NCI-H2227 treated with DMSO at 0.1 percent for 48 hours (cell line): ENCODE measurements around the gene KCNQ1.

Experiments used
- DNase-seq: peaks from one replicate; lab custom pipeline; 2025; lab: John Stamatoyannopoulos, UW

KCNQ1 gene

DNA sequence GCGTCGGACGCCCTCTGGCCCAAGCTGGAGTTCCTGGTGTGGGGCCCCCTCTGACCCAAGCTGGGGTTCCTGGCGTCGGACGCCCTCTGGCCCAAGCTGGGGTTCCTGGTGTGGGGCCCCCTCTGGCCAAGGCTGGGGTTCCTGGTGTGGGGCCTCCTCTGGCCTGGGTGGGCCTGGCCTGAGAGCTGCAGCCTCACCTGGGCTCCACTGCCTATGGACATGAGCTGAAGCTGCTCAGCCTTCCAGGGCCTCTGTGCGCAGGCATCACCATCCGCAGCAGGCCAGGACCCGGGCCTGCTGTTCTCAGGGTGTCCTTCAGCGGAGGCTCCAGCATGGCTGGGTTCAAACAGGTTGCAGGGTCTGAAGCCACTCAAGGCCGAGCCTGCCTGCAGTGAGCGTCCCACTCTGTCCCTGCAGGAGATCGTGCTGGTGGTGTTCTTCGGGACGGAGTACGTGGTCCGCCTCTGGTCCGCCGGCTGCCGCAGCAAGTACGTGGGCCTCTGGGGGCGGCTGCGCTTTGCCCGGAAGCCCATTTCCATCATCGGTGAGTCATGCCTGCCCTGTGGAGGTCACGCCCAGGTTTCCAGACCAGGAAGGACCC is 125.5 kb downstream of the KCNQ1 start:
- no peak for DNase-seq

GRCh38 chr11:2570841-2571597 is 126.2 kb downstream of the KCNQ1 start:
- DNase-seq = no peak

DNA sequence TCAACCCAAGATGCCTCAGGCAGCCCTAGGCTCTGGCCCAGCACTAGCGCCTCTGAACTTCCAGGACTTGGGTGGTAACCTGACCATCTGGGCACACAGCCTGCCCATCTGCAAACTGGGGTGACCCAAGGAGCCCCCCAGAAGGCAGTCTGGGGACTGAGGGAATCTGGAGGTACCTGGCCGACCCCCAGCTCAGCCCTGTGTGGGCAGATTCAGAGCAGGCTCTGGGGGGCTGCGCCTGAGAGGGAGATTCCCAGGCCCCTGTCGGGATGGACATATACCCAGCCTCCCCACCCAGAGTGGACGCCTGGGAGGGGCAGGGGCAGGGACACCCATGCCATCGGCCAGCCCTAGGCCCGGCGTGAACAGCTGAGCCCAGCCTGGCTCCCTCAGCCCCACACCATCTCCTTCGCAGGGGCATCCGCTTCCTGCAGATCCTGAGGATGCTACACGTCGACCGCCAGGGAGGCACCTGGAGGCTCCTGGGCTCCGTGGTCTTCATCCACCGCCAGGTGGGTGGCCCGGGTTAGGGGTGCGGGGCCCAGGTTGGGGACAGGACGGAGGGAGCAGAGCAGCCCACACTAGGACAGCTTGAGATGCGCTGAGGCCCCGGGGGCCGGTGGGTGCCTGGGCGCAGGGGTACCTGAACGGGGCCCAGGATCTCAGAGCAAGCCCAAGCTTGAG is 126.9 kb downstream of the KCNQ1 start:
- no peak for DNase-seq

GRCh38 chr11:2572491-2573239 is 127.9 kb downstream of the KCNQ1 start:
- no peak for DNase-seq

GRCh38 chr11:2573240-2574042 is 128.6 kb downstream of the KCNQ1 start:
- no peak for DNase-seq

DNA sequence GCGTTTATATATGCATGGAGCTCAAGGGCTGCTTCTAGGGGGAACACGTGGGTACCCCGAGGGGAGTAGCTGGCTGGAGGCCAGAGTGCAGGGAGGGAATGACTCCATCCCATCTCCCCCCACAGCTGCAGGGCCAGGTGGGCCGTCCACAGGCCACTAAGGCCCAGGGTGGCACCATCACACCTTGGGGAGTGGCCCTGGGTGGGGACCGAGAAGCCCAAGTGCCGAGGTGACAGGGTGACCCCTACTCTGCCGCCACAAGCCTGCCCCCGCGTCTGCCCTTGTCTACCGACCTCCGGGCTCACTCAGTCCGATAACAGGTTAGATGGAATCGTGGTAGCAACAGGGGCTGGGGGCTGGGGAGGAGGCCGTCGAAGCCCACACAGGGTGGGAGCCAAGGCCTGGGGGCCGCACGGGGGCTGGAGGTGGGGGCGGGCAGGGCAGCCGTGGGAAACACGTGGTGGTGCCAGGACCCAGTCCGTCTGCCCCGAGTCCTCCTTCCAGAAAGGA is 129.3 kb downstream of the KCNQ1 start:
- DNase-seq = no peak

DNA sequence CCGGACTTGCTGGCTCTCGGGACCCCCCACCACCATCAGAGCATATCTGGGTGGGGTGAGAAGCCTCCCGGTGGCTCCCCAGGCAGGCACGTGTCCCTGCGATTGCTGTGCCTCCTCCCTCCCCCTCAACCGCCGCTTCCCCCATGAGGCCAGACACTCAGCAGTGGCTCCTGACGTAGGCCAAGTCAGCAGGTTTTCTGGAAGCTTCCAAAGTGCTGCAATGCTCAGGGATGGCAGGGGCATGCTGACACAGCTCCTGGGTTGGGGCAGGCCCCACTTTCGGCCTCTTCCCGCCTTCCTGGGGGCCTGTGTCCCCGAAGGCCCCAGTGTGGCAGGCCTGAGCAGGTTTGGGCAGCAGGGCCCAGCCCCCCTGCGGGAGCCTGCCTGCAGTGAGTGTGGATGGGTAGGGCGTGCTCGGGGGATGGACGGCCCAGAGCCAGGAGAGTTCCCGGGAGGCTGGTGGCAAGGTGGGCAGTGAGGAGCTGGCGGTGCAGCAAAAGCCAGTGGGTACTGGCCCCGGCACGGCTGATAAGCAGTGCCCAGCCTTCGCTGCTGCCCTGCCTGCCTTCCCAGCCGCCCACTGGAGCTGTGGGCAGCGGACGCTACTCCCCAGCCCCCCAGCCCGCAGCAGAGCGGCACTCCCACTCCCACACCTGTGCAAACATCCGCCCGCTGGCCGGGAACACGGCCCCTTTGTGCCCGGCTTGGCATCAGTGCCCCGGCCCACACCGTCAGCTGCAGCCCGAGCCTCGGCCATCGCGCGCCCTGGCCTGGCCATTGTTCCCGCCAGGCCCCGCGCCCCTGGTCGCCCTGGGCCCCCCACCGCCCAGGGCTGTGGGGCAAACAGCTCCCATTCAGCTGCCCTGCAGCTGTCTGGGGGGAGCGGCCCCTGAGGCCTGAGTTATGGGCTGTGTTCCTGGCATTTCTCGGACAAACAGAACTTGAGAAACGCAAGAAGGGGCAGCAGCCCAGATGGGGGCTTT is 130.0 kb downstream of the KCNQ1 start:
- DNase-seq = no peak

DNA sequence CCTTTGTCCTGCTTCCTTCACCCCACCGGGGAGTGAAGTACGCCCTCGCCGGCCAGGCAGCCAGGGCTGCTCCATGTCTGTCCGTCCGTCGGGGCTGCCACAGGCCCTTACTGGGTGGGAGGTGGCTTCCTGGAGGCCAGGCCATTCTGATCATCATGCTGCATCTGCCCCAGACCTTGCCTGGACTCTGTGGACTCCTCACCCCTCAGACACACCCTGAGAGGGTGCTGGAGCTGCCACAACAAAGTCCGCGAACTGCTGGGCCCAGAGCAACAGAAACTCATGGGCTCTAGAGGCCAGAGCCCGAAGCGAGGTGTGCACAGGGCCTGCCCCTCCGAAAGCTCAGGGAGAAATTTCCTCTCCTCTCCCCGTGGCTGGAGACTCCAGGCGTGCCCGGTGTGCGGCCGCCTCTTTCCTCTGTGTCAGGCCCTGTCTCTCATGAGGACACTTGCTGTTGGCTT is 130.8 kb downstream of the KCNQ1 start:
- DNase-seq = no peak

GRCh38 chr11:2576111-2576510 is 131.3 kb downstream of the KCNQ1 start:
- DNase-seq = no peak

GRCh38 chr11:2576549-2576948 is 131.7 kb downstream of the KCNQ1 start:
- no peak for DNase-seq

GRCh38 chr11:2577031-2577990 is 132.5 kb downstream of the KCNQ1 start:
- DNase-seq = no peak

DNA sequence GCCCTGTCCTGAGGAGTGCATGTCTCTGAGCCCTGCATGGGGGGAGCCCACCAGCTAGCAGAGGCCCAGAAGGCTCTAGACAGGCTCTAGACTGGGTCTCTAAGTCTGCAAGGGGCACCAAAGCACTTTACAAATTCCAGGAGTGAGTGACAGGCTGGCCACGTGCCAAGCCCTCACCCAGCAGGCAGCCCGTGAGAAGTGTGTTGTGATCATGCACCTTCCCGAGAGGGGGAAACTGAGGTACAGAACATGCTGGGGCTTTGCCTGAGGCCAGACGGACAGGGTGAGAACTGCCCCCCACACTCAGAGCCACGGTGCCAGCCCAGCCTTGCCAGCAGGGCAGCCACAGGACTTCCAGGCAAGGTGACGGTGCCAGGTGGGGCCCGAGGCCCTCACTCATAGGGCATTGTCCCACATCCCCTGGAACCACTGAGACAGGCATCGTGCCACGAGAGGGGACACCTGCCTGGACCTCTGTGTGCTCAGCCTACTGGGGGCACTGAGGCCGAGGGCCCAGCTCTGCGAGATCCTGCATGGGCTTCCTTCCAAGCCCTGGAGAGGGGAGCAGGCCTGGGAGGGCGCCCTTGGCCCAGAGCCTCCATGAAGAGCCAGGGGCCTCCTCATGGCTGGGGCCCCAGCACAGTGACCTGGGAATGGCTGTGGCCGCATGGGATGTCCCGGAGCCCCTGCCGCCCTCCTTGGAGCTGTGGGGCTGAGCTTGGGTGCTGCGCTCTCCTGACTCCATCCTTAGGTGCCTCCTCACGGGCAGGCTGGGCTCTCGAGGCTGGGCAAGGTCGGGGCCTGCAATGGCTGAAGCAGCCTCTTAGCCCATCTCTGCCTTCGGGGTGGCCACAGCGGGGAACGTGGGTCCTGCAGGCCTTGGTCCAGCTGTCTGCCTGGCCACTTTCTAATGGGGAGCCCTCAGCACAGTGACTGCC is 133.5 kb downstream of the KCNQ1 start:
- DNase-seq = no peak

- no peak for DNase-seq
These were observed 134.1 kb downstream of the KCNQ1 start for GRCh38 chr11:2578929-2579270.

- DNase-seq = no peak
These were observed 134.7 kb downstream of the KCNQ1 start for GRCh38 chr11:2579315-2580060.

DNA sequence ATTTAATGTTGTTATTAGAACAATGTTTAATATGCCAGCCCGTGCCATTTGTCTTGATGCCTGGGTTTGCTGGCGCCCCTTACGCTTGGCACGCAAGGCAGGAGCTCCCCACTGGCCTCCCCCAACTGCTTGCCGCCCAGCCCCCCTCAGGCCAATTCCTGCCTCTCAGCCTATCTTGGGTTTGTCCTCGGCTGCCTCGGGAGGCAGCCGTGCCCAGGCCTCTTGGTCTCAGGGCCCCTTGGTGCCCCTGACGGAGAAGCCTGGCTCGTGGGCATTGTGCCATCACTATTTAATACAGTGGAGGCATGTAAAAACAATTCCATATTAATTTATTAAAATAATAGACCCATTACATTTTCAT is 135.2 kb downstream of the KCNQ1 start:
- DNase-seq = no peak

GRCh38 chr11:2580571-2581001 is 135.8 kb downstream of the KCNQ1 start:
- no peak for DNase-seq
